ENCODE results near the gene PPIL6. TPM values are rescaled to one million over a fixed set of nuclear protein-coding genes. Genes with fewer than 3 reads are reported as not detected.

PPIL6 gene
- polyA plus RNA-seq, 1 of the 3 experiments (the other 2 are of a cell fraction), result 1.1 TPM

GRCh38 chr6:109383438-109383940 is 56.9 kb downstream of the PPIL6 start (continued):
- TF ChIP-seq CTCF (IDR thresholded peaks at IDR 0.05) (no peak; the same call in 1 of the 2 replicates), YY1 (IDR thresholded peaks at IDR 0.05; ENCODE audit: low read depth) (no peak), EP300 (IDR thresholded peaks at IDR 0.05; ENCODE audit: borderline replicate concordance in 1 of 2, low read depth in 1 of 2, low read length in 1 of 2) (no peak), SIN3A (IDR thresholded peaks at IDR 0.05; ENCODE audit: borderline replicate concordance, low read depth, low read length) (no peak), RFX5 (IDR thresholded peaks at IDR 0.05; ENCODE audit: low read length) (no peak), ELF1 (IDR thresholded peaks at IDR 0.05) (no peak)
- TF ChIP-seq, protein P1, sequence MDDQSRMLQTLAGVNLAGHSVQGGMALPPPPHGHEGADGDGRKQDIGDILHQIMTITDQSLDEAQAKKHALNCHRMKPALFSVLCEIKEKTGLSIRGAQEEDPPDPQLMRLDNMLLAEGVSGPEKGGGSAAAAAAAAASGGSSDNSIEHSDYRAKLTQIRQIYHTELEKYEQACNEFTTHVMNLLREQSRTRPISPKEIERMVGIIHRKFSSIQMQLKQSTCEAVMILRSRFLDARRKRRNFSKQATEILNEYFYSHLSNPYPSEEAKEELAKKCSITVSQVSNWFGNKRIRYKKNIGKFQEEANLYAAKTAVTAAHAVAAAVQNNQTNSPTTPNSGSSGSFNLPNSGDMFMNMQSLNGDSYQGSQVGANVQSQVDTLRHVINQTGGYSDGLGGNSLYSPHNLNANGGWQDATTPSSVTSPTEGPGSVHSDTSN (IDR thresholded peaks at IDR 0.05), result no peak

DNA sequence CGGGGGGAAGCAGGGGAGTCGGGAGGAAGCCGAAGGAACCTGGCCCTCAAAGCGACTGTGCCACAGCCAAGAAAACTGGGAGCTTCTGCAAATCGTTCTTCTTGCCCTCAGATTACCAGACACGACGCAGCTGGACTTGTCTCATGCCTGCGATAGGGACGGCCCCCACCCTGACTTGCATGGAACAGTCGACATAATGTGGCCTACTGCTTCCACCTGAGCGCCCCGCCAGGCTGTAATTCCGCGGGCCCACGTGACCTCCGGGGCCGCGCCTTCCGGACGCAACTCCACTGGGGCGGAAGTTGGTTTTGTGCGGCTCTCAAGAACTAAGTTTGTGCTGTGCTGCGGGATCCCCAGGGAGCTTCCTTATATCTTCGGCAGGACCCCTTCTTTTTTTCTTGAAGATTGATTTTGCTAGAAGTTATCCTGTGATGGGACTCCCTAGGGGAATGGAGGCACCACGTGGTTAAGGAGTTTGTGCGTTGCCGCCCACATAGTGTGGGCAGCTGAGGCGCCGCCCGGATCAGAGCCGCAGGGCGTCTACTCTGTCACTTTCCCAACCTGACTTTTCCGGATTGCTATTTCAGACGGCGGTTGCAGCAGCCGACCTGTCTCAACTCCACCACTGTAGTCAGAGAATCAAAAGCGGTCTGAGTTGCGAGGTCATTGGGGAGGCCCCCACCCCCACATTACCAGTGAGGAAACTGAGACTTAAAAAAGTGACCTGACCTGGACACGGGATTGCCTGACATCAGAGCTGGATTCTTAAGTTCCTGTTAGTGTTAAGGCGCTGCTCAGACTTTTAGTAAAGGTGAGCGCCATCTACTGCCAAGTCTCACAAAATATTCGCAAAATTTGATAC is 57.6 kb downstream of the PPIL6 start:
- H3K27ac ChIP-seq (ENCODE audit: low read depth in 2 of 2, low read length in 1 of 2), result peak overlapping the region; percentile 96 to 100
- peaks cover 10 to 15% of the 10 kb centered on the region in 2 experiments; a peak in 2 of 4 replicates for H3K4me1 ChIP-seq (ENCODE audit: control insufficient read depth in 1 of 2, insufficient read depth in 2 of 2, low read depth in 1 of 2, low read length in 1 of 2)
- H4K20me1 ChIP-seq (ENCODE audit: insufficient read depth), result peaks cover 36% of the 10 kb centered on the region
- no peaks in the 10 kb centered on the region for H3K9me2 ChIP-seq
- DNase-seq, result peak; percentile 92
- H3K9me3 ChIP-seq, result no peaks in the 10 kb centered on the region
- WGBS (ENCODE audit: low lambda C conversion rate), result 1% methylated on average over 20 of the region's 42 CpGs
- peaks cover 5 to 10% of the 10 kb centered on the region in 2 experiments for H3K36me3 ChIP-seq (replicated peaks in 1 of 2; ENCODE audit: control insufficient read depth in 1 of 2, insufficient read depth in 2 of 2, low read length in 1 of 2)
- peak overlapping the region; percentile 93 for H2AFZ ChIP-seq (ENCODE audit: low read depth)
- peaks cover 39% of the 10 kb centered on the region for H3K79me2 ChIP-seq (ENCODE audit: insufficient read depth)
- H3K4me3 ChIP-seq (ENCODE audit: low read depth in 2 of 2, low read length in 1 of 2), result peak overlapping the region; percentile 86 to 95
- no peaks in the 10 kb centered on the region for H3K27me3 ChIP-seq (ENCODE audit: insufficient read depth)
- peaks cover 3% of the 10 kb centered on the region for H3F3A ChIP-seq (replicated peaks; ENCODE audit: insufficient read depth)
- ChIA-PET CTCF (interaction anchor here (0.6 to 6.0 kb wide), 52 partner anchors 10 to 945 kb away, joined by 3 to 132 read pairs (median 4); partner anchors contain the start of genes CEP57L1, MICAL1, PPIL6 and SESN1), POLR2A (interaction anchor here (0.9 to 2.5 kb wide), 3 partner anchors 58 to 195 kb away, joined by 3 to 10 read pairs (median 3); partner anchors contain the start of genes MICAL1, PPIL6 and SMPD2)
- peak overlapping the region; percentile 95 for H3K9ac ChIP-seq
- peak overlapping the region; percentile 87 for H3K4me2 ChIP-seq
- TF ChIP-seq NFIC (IDR thresholded peaks at IDR 0.05; ENCODE audit: borderline replicate concordance) (no peak), SIN3A (IDR thresholded peaks at IDR 0.05; ENCODE audit: borderline replicate concordance, low read depth, low read length) (no peak), YY1 (IDR thresholded peaks at IDR 0.05; ENCODE audit: low read depth) (peak; percentile 46; the same call in 1 of the 2 replicates), TEAD4 (IDR thresholded peaks at IDR 0.05; ENCODE audit: borderline replicate concordance, insufficient read depth) (0 out of 2 replicates have a peak, but pooled peaks have one; percentile 21), USF2 (IDR thresholded peaks at IDR 0.05; ENCODE audit: borderline replicate concordance, low read depth, low read length) (peak; percentile 86), MXI1 (IDR thresholded peaks at IDR 0.05; ENCODE audit: low read depth, low read length) (peak; percentile 95), ELF1 (IDR thresholded peaks at IDR 0.05) (peak; percentile 78), GATA2 (CRISPR knock-in tag; IDR thresholded peaks at IDR 0.05) (no peak), EP300 (IDR thresholded peaks at IDR 0.05; ENCODE audit: borderline replicate concordance in 1 of 2, low read depth in 1 of 2, low read length in 1 of 2) (no peak; a peak in 1 of 4 replicates), CTCF (IDR thresholded peaks at IDR 0.05) (peak; percentile 72), IRF3 (IDR thresholded peaks at IDR 0.05; ENCODE audit: low read depth, low read length) (no peak), MAX (IDR thresholded peaks at IDR 0.05; ENCODE audit: low read depth) (peak; percentile 97), FOXM1 (IDR thresholded peaks at IDR 0.05; ENCODE audit: low read depth) (no peak; the same call in 1 of the 2 replicates), POLR2AphosphoS5 (IDR thresholded peaks at IDR 0.05; ENCODE audit: low read depth, low read length) (peak; percentile 53; the same call in 1 of the 2 replicates), TAF1 (IDR thresholded peaks at IDR 0.05; ENCODE audit: borderline replicate concordance, low read depth, low read length) (peak; percentile 35; the same call in 1 of the 2 replicates)
- TF ChIP-seq, protein P2, sequence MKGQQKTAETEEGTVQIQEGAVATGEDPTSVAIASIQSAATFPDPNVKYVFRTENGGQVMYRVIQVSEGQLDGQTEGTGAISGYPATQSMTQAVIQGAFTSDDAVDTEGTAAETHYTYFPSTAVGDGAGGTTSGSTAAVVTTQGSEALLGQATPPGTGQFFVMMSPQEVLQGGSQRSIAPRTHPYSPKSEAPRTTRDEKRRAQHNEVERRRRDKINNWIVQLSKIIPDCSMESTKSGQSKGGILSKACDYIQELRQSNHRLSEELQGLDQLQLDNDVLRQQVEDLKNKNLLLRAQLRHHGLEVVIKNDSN (IDR thresholded peaks at IDR 0.05; ENCODE audit: borderline replicate concordance, low read depth), result peak; percentile 93
